Ecto neural progenitor cell (in vitro differentiated cells): ENCODE data around the gene SETBP1.
A peak's percentile ranks its signal among the peaks of the same experiment; 100 is the strongest.

Source experiments
- DNase-seq: peaks from one replicate; pipeline ENCODE4 v3.0.0-alpha.2; 2018; ENCODE audit warnings: low spot score

SETBP1 gene

DNA sequence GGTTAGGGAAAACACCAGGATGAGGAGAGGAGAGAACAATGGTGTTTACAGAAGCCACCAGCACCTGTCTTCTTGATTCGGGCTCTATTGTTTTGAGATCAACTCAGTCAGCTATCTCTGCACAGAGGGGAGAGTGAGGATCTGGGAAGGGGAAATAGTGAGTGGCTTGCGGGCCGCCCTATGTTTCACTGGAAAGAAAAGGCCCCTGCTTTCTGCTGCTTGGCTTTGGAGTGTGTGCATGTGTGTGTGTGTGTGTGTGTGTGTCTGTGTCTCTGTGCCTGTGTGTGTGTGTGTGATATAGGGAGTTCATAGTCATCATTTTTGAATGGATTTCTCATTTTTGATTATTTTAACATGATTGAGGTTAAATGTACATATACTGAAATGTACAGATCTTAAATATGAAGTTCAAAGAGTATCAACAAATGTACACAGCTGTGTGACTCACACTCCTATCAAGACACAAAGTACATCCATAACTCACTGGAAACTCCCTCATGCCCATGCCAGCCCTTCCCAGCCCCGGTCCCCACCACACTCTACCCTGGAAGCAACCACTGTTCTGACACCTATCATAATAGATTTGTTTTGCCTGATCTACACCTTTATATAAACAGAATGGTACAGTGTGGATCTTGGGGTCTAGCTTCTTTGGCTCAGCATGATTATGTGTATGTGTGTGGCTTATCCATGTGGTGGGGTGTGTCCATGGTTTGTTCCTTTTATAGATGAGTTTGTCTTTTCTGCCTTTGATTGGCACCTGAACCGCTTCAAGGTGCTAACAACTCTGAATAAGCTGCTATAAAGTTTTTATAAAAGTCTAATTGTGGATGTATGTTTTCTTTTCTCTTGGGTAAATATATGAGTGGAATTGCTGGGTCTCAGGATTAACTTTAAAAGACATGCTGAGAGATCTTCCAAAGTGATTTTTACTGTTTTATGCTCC, 258.3 kb downstream of the SETBP1 start:
- no peak for DNase-seq

- DNase-seq = no peak
Observed at GRCh38 chr18:44941516-44941915, 260.8 kb downstream of the SETBP1 start.

- DNase-seq = no peak
Observed at GRCh38 chr18:44942073-44942472, 261.4 kb downstream of the SETBP1 start.

- DNase-seq = no peak
Observed at GRCh38 chr18:44943311-44943881, 262.7 kb downstream of the SETBP1 start.

DNA sequence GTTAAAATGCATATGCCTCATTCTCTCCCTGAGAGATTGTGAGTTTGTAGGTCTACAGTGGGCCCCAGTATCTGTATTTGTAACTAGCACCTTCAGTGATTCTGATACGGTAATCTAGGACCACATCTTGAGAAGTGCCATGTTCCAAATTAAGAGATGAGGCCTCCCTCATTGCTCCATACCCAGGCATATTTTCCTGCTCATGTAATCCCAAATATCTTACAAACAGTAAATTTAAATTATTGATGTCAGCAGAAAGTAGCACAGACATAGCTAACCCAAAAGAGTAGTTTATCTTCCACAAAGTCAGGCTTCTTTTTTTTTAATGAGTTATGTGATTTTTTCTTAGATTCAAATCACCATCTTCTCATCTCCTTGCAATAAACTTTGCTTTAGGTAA, 263.8 kb downstream of the SETBP1 start:
- DNase-seq = no peak

GRCh38 chr18:44945888-44946401, 265.3 kb downstream of the SETBP1 start:
- peak; percentile 61 for DNase-seq

DNA sequence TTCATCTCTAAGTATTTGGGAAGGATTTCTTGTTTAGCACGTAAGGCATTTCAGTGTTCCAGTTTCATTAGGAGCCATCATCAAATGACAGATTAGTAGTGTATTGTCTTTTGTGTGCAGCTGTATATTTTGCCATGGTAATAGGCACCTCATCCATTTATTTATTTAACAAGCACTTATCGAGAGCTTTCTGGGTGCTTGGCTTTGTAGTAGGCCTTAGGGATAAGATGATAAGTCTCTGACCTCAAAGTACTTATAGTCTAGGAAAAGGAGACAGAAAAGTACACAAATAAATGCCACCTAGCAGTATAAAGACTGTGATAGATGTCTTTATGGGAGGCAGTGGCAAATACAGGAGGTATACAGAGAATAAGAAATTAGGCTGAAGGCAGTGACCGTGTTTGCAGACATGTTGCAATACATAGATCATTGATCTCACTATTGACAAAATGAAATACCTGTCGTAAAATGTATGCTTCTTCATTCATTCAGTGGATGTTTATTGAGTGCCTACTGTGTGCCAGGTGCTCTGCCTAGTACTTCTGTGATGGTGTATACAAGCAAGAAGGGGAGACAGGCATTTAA, 265.9 kb downstream of the SETBP1 start:
- DNase-seq = no peak

DNA sequence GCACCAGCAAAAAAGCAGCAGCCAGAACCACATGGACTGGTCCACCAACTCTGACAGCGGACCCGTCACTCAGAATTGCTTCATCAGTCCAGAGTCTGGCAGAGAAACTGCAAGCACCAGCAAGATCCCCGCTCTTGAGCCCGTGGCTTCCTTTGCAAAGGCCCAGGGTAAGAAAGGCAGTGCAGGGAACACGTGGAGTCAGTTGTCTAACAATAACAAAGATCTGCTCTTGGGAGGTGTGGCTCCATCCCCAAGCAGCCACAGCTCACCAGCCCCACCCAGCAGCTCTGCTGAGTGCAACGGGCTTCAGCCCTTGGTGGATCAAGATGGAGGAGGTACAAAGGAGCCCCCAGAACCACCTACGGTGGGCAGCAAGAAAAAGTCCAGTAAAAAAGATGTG, 269.3 kb downstream of the SETBP1 start:
- DNase-seq = no peak

DNA sequence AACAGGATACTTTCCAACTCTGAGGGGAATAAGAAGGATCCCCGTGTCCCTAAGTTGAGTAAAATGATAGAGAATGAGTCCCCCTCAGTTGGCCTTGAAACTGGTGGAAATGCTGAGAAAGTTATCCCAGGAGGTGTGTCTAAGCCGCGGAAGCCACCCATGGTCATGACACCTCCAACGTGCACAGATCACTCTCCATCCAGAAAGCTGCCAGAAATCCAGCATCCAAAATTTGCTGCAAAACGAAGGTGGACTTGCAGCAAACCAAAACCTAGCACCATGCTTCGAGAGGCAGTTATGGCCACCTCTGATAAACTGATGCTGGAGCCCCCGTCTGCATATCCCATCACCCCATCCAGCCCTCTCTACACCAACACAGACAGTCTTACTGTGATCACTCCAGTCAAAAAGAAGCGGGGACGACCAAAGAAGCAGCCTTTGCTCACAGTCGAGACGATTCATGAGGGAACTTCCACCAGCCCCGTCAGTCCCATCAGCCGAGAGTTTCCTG, 270.1 kb downstream of the SETBP1 start:
- DNase-seq = no peak

- no peak for DNase-seq
Observed at GRCh38 chr18:44951748-44952147, 271.1 kb downstream of the SETBP1 start.

- no peak for DNase-seq
Observed at GRCh38 chr18:44954257-44954656, 273.6 kb downstream of the SETBP1 start.

GRCh38 chr18:44955825-44956224, 275.1 kb downstream of the SETBP1 start:
- DNase-seq = no peak

DNA sequence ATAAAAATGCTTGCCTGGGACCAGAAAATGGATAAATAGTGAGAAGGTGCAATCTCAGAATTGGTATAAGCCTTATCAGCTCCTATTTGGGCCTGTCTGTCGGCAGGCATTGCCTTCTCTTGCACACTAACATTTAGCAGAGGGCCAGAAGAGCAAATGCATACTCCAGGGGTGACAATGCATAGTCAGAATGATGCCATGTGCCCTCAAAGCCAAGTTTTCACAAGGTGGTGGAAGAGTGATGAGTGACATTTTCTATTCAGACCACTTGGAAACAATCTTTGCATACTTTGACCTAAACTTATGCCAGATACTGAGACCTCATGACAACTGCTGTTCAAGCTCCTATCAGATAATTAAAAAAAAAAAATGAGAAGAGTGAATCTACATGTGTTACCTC, 276.3 kb downstream of the SETBP1 start:
- no peak for DNase-seq

DNA sequence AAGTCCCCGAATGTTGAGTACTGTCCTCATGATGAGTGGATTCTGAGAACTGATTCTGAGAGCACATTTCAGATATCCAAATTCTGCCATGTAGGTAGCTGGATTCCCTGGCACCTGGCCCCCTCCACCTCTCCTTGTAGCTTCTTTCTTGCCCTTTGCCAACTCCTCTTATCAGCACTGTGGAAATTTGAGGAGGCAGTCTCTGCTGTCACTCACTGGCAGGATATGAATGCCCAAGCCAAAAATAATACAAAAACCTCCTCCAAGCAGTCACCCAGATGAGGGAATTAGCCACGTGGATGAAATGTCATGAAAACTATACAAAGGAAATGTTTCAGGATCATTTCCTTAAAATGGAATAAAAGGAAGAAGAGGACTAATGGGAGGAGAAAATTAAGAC, 276.8 kb downstream of the SETBP1 start:
- no peak for DNase-seq

GRCh38 chr18:44958040-44958439, 277.4 kb downstream of the SETBP1 start:
- DNase-seq = no peak

GRCh38 chr18:44958455-44958854, 277.8 kb downstream of the SETBP1 start:
- no peak for DNase-seq

DNA sequence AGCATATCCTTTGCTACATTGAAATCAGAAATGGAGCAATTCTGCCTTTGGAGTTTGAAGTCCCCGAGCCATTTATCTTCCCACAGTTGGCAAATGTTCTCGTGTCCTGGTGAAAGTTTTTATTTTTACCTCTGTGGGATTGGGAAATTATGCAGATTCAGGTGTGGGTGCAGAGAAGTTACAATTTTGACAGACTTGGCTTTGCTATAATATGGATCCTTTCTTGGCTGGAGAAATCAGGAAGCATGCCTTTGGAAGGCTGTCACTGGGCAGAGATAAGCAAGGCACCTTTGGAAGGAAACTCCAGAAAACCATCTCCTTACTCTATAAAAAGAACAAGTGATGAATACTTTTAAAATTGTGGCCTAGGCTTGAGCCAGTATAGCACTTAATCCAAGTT, 278.3 kb downstream of the SETBP1 start:
- no peak for DNase-seq

DNA sequence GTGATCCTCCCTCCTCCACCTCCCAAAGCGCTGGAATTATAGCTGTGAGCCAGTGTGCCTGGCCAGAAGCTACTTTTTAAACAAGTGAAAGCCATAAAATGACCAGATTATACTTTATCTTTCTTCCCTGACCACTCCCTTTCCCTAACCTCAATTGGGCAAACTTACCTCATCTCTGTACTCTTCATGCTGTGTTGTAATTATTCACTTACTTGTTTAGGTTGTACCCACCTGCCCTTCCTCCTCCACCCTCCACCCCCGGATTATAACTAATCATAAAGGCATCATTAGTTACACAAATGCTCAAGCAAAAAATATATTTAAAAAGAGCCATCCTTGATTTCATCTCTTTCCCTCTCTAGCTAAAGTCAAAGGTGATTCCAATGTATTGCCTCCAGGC, 279.9 kb downstream of the SETBP1 start:
- no peak for DNase-seq

GRCh38 chr18:44961288-44961995, 280.8 kb downstream of the SETBP1 start:
- no peak for DNase-seq

GRCh38 chr18:44967599-44967998, 286.9 kb downstream of the SETBP1 start:
- DNase-seq = no peak

DNA sequence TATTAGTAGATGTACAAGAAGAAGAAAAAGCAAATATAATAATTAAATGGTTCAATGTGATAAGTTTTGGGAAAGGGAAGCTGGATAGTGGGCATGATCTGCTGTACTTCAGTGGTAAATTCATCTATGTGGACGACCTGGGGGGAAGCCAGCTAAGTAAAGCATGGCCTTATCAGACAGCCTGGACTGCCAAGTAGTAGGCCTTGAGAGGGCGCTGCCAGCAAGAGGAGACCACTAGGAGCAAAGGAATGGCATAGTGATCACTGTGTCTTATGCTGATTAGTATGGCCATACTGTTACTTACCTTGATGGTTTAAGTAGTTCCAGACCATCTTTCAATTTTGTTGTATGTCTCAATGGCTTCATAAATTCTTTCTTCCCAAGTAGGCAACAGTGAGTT, 287.6 kb downstream of the SETBP1 start:
- DNase-seq = no peak

GRCh38 chr18:44969214-44969795, 288.6 kb downstream of the SETBP1 start:
- no peak for DNase-seq
